Vagina (tissue), 2 donors: Measurements from ENCODE around the gene ZNF771.

Source experiments
- CTCF ChIP-seq, 3 experiments: fragments of 450-650 bp in 2 of 3; fragments of 200-600 bp in 1 of 3; sonication (generic) in 1 of 3; IDR thresholded peaks; one replicate each; pipeline ENCODE4 v1.5.1; 2017 to 2019; ENCODE audit warnings: antibody characterized with exemption in 3 of 3, mild to moderate bottlenecking in 2 of 3, moderate library complexity in 2 of 3
- POLR2A ChIP-seq, 2 donors: fragments of 450-650 bp; IDR thresholded peaks; one replicate each; pipeline ENCODE4 v1.6.1; 2017; ENCODE audit warnings: antibody characterized with exemption in 2 of 2, mild to moderate bottlenecking in 2 of 2, moderate library complexity in 2 of 2

- TF ChIP-seq CTCF (IDR thresholded peaks at IDR 0.05) (no peak), POLR2A (IDR thresholded peaks at IDR 0.05) (no peak)
These were observed 30.9 kb upstream of the ZNF771 start for GRCh38 chr16:30376461-30376902.
